Testis (tissue), 2 donors: Measurements from ENCODE around the gene GPR155.

Experiments
- POLR2A ChIP-seq: fragments of 450-650 bp; IDR thresholded peaks from one replicate; pipeline ENCODE4 v1.6.1; 2017; ENCODE audit warnings: antibody characterized with exemption, mild to moderate bottlenecking, moderate library complexity
- TF ChIP-seq, protein P1 (sequence below), 3 experiments: fragments of 450-650 bp in 2 of 3; fragments of 200-600 bp in 1 of 3; sonication (generic) in 1 of 3; IDR thresholded peaks; one replicate each; pipeline ENCODE4 v1.5.1; 2016 to 2019; ENCODE audit warnings: antibody characterized with exemption in 3 of 3, mild to moderate bottlenecking in 2 of 3, moderate library complexity in 1 of 3

DNA sequence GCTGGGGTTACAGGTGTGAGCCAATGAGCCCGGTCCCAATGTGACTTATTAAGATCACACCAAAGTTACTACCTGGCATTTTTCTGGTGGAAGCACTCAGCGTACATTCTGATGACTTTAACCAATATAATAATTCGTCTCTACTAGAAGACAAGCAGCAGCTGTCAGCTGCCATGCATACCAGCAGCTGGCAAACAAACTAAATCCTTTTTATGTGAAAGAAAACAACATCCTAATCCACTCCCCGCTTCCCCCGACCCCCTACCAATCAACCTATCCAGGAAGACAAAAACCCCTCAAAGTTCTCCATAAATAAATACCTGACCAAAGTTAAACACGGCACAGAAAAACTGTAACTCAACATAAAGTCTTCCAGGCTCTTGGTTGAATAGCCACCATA lies 42.1 kb downstream of the GPR155 start:
- TF ChIP-seq, protein P1, sequence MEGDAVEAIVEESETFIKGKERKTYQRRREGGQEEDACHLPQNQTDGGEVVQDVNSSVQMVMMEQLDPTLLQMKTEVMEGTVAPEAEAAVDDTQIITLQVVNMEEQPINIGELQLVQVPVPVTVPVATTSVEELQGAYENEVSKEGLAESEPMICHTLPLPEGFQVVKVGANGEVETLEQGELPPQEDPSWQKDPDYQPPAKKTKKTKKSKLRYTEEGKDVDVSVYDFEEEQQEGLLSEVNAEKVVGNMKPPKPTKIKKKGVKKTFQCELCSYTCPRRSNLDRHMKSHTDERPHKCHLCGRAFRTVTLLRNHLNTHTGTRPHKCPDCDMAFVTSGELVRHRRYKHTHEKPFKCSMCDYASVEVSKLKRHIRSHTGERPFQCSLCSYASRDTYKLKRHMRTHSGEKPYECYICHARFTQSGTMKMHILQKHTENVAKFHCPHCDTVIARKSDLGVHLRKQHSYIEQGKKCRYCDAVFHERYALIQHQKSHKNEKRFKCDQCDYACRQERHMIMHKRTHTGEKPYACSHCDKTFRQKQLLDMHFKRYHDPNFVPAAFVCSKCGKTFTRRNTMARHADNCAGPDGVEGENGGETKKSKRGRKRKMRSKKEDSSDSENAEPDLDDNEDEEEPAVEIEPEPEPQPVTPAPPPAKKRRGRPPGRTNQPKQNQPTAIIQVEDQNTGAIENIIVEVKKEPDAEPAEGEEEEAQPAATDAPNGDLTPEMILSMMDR (IDR thresholded peaks at IDR 0.05): no peak
- TF ChIP-seq POLR2A: no peak
